Fibroblast of villous mesenchyme (primary cell): ENCODE results near the gene GRK4. TPM values are rescaled to one million over a fixed set of nuclear protein-coding genes. Genes with fewer than 3 reads are reported as not detected.
"Not testable (repeated sequence)": the region's sequence is repeated elsewhere in the genome, so short reads cannot be mapped to it uniquely, and the experiment has no call there.

Source experiments
- DNase-seq: peaks from one replicate; pipeline ENCODE4 v3.0.0-alpha.2; 2010; ENCODE audit warnings: low read depth
- H3K4me3 ChIP-seq: 2 replicates; pipeline ENCODE4 v1.5.1; 2011; ENCODE audit warnings: low read depth, mild to moderate bottlenecking, low read length
- total RNA-seq: library from RNA; depleted of rRNA; stranded (reverse); fragments of >200 nt; gene quantifications from 2 replicates; pipeline ENCODE4 v1.2.3, GENCODE V29; 2012
- TF ChIP-seq, protein P1 (sequence below): IDR thresholded peaks from 2 replicates; pipeline ENCODE4 v1.5.1; 2012; ENCODE audit warnings: low read depth, mild to moderate bottlenecking, low read length; ENCODE audit not compliant: insufficient read depth

Gene GRK4
- total RNA-seq, 1 donor = 7.3 TPM

DNA sequence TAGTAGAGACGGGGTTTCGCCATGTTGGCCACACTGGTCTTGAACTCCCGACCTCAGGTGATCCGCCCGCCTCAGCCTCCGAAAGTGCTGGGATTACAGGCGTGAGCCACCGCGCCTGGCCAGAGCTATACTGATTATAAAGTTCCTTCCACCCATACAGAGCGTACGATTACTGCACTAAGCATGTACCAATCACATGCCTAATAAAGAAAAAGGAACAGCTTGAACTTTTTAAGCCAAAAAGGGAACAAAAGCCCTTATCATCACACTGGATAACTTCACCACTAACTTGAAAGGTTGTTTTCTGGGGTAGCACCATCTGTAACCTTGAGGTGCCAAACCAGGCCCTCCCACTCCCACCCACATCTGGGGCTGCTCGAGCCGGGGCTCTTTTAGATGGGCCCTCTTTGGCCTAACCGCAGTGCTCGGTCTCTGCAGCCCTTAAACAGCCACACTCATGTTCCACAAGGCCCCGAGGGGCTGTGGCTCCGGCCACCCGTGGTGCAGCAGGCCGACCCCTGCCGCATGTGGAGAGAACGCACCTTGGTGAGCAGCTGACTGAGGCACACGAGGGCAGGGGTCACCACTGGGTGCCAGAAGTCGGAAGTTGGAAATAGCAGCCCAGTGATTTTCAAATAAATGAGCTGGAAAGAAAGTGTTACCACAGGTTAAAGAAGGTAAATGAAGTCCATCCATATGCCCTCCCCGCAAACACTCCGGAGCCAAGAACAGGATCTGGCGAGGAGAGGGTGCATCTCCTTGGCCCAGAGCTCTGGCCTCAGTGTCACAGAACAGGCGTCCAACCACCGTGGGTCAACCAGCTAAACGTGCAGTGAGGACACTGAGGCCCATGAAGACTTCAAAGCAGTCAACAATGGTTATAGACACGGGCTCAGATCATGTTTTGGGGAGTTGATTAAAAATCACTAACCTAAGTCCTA lies 18.5 kb upstream of the GRK4 start:
- DNase-seq = no peak
- H3K4me3 ChIP-seq = no peak overlapping the region
- TF ChIP-seq, protein P1, sequence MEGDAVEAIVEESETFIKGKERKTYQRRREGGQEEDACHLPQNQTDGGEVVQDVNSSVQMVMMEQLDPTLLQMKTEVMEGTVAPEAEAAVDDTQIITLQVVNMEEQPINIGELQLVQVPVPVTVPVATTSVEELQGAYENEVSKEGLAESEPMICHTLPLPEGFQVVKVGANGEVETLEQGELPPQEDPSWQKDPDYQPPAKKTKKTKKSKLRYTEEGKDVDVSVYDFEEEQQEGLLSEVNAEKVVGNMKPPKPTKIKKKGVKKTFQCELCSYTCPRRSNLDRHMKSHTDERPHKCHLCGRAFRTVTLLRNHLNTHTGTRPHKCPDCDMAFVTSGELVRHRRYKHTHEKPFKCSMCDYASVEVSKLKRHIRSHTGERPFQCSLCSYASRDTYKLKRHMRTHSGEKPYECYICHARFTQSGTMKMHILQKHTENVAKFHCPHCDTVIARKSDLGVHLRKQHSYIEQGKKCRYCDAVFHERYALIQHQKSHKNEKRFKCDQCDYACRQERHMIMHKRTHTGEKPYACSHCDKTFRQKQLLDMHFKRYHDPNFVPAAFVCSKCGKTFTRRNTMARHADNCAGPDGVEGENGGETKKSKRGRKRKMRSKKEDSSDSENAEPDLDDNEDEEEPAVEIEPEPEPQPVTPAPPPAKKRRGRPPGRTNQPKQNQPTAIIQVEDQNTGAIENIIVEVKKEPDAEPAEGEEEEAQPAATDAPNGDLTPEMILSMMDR = no peak

DNA sequence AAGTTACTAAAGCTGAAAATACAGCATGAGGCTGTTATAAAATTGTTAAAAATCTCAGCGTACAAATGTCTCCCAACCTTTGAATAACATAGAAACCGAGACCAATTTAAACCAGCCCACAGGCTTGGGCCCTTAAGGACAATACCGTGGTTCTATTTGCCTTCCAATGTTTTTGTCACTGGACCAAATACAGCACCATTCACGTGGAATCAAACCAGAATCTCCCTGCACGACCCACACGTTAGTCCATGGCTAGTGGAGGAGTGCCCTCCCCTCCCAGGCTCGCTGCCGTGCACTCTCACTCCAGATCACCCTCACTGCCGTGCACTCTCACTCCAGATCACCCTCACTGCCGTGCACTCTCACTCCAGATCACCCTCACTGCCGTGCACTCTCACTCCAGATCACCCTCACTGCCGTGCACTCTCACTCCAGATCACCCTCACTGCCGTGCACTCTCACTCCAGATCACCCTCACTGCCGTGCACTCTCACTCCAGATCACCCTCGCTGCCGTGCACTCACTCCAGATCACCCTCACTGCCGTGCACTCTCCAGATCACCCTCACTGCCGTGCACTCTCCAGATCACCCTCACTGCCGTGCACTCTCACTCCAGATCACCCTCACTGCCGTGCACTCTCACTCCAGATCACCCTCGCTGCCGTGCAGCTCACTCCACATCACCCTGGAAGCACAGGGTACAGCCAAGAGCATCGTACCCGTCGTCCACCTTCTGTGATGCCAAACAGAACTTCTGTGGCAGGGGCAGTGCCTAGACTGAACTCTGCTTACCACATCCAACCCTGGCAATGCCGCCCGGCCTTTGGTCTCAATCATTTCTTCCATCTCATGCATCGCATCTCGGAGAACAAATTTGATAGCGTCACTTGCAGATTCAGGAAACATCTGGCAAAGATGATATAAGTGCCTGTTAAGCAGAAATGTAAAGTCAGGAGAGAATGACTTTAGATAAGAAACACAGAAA lies 17.5 kb upstream of the GRK4 start:
- H3K4me3 ChIP-seq, DNase-seq: not testable (repeated sequence)

DNA sequence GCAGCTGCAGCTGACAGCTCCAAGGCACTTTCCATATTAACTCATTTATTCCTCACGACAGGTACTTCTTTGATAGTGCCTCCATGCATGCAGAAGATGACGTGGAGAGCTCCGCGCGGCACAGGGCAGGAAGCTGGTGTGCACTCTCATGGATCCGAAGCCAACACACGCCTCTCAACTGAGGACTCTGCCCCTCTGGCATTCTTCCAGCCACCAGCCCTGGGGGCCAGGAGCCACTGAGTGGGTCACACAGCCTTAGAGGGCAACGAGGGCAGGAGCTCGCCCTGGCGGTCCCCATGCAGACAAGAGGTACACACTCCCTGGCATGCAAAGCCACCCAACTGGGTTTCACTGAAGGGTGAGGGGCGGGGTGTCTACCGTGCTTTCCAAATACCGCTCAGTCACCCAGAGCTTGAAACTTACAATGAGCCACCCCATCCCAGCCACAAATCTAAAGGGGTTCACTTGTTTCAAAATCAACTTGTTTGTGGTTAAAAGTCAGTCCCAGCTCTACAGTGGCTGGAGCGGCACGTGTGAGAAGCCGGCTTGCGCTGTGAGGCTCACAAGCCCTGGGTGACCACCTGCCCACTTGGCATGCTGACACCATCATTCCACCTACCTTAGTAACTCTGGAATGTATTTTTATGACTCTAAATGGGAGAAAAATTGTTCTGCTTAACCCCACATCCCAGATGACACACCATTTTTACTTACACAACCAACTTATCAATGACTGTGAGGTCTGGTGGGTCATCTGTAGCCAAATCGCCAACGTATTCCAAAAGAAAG lies 16.4 kb upstream of the GRK4 start:
- TF ChIP-seq, protein P1 = no peak
- H3K4me3 ChIP-seq = no peak overlapping the region
- no peak for DNase-seq

DNA sequence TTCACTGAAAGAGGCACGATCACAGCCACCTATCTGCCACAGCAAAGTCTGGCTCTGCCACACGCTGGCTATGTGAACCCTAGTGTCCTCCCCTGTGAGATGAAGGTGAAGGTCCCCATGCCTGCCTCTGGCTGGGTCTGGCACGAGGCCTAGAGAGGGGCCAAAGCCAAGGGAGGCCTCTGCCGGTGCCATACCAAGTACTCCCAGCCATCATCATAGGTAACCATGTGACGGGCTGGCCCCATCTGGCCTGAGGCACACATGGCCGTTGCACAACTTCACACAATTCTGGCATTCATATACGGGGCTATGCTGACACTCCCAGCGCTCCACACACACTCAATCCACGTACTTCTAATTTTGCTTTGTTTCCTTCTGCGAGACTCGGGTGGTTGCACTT lies 15.4 kb upstream of the GRK4 start:
- DNase-seq = no peak
- no peak overlapping the region for H3K4me3 ChIP-seq
- TF ChIP-seq, protein P1 = no peak

DNA sequence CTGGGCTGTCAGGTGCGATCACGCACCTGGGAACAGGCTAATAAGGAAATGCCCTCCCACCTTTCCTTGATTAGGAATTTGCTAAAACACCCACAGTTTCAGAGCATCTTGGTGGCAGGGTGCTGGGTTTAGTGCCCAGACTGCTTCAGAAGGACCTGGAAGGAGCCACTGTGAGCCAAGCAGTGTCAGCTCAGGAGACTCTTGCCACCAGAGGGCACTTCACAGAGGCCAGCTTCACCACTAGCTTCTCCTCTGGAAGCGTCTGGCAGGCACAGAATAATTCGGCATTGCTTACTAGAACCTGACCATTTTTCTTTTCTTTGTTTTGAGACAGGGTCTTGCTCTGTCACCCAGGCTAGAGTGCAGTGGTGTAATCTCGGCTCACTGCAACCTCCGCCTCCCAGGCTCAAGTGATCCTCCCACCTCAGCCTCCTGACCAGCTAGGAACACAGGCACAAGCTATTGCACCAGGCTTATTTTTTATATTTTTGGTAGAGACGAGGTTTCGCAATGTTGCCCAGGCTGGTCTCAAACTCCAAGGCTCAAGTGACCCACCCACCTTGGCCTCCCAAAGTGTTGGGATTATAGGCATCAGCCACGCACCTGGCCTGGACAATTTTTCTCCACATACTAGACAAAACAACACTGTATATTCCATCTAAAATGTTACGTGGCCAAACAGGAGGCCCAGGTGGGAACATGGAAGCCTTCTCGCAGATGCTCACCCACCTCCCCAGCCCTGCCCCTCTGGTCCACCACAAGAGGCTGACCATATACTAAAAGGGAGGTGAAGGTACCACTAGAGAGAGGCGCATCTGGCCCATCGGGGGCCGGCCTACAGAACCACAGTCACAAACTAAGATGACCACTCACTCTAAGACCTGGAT lies 14.2 kb upstream of the GRK4 start:
- TF ChIP-seq, protein P1 = peak; percentile 57
- H3K4me3 ChIP-seq = no peak overlapping the region
- no peak for DNase-seq

DNA sequence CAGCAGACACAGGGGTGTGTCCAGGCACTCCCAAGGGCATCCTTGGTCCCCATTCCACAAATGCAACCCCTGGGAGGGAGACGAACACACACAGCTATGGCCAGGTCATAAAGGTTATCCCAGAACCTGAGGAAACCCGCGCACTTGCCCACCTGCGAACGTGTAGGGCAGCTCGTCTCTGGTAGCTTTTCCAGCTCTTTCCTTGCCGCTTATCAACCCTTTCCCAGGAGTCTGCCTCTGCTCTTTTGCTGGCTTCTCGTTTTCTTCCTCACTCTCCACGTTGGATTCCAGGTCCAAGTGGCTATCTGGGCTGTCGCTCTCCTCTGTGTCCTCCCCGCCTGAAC lies 13.6 kb upstream of the GRK4 start:
- H3K4me3 ChIP-seq = no peak overlapping the region
- TF ChIP-seq, protein P1 = no peak
- DNase-seq = no peak
